Endodermal cell (in vitro differentiated cells): ENCODE measurements around the gene C10orf62. TPM values are rescaled to one million over a fixed set of nuclear protein-coding genes. Genes with fewer than 3 reads are reported as not detected.

ENCODE experiments used
- DNase-seq: peaks from one replicate; pipeline ENCODE4 v3.0.0-alpha.2; 2017
- H3K27ac ChIP-seq: 2 replicates; pipeline ENCODE4 v1.5.1; 2013; ENCODE audit warnings: mild to moderate bottlenecking, low read depth, low read length, moderate library complexity
- H3K27me3 ChIP-seq: 2 replicates; pipeline ENCODE4 v1.6.1; 2013; ENCODE audit warnings: mild to moderate bottlenecking, low read length, moderate library complexity; ENCODE audit not compliant: insufficient read depth, control insufficient read depth, poor library complexity, severe bottlenecking
- H3K36me3 ChIP-seq: 2 replicates; pipeline ENCODE4 v1.7.0; 2013; ENCODE audit warnings: mild to moderate bottlenecking, low read length, moderate library complexity; ENCODE audit not compliant: control insufficient read depth, insufficient read depth
- H3K4me1 ChIP-seq: one replicate; pipeline ENCODE4 v1.7.0; 2013; ENCODE audit warnings: low read length; ENCODE audit not compliant: control insufficient read depth, insufficient read depth
- H3K4me3 ChIP-seq: 2 replicates; pipeline ENCODE4 v1.5.1; 2013; ENCODE audit warnings: mild to moderate bottlenecking, low read length, moderate library complexity
- H3K9ac ChIP-seq: 2 replicates; pipeline ENCODE4 v1.6.1; 2013; ENCODE audit warnings: mild to moderate bottlenecking, low read length, moderate library complexity; ENCODE audit not compliant: poor library complexity, severe bottlenecking; ENCODE audit errors: extremely low read depth
- H3K9me3 ChIP-seq: 2 replicates; pipeline ENCODE4 v1.6.1; 2013; ENCODE audit warnings: mild to moderate bottlenecking, low read length, moderate library complexity; ENCODE audit not compliant: control insufficient read depth
- H3K27ac Mint-ChIP-seq: 2 replicates; pipeline ENCODE4 v1.8.0; 2020; ENCODE audit warnings: mixed read lengths
- H3K27me3 Mint-ChIP-seq: 2 replicates; pipeline ENCODE4 v1.8.0; 2021; ENCODE audit warnings: mild to moderate bottlenecking, mixed read lengths; ENCODE audit not compliant: insufficient read depth
- H3K36me3 Mint-ChIP-seq: 2 replicates; pipeline ENCODE4 v1.8.0; 2020; ENCODE audit warnings: low read depth, mixed read lengths
- H3K4me1 Mint-ChIP-seq: 2 replicates; pipeline ENCODE4 v1.8.0; 2020; ENCODE audit warnings: mixed read lengths
- H3K4me3 Mint-ChIP-seq: 2 replicates; pipeline ENCODE4 v1.8.0; 2020; ENCODE audit warnings: mild to moderate bottlenecking, moderate library complexity, mixed read lengths
- H3K9me3 Mint-ChIP-seq: 2 replicates; pipeline ENCODE4 v1.8.0; 2020; ENCODE audit warnings: mild to moderate bottlenecking, mixed read lengths
- WGBS, 2 experiments: methylation state at CpG; one replicate each; pipeline versions ENCODE4 v1.1.5 to v1.1.7; 2013; ENCODE audit warnings: missing lambda C conversion rate in 2 of 2, mixed read lengths in 1 of 2; ENCODE audit not compliant: insufficient coverage in 1 of 2, insufficient read length in 1 of 2; 5-methylcytosine and 5-hydroxymethylcytosine counted together
- total RNA-seq, 2 donors: library from RNA; stranded (reverse); fragmentation: NEBNext Ultra II Directional in 1 of 2; extraction: Animal tissue kit (Norgen Biotek cat#: 25700) in 1 of 2; gene quantifications; 2 replicates in 1 of 2; 3 replicates in 1 of 2; pipeline ENCODE4 v1.2.1, GENCODE V29; 2021
- TF ChIP-seq, protein P1 (sequence below): fragments of 200-600 bp; sonication (generic); conservative IDR thresholded peaks from 2 replicates; pipeline ENCODE4 v1.5.0; 2021; ENCODE audit warnings: antibody characterized with exemption, mild to moderate bottlenecking

Gene C10orf62
- total RNA-seq, 2 donors from 2014 or later: not detected

DNA sequence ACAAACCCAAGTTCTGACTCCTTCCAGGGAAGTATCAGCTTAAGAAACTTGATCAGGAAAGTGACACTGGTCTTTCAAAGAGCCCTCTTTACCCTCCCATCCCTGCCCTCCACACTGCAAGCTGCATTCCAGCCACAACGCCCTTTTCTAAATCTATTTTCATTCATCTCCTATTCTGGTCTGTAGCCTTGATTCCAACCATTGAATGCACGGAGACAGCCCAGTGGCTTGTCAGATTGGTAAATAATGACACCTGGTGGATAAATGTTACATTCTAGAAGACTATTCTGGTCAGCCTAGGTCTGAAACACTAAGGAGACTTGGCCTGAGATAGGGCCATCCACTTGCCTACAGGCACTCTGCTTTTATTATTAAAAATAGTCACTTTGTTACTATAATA lies 22.9 kb downstream of the C10orf62 start:
- Mint-ChIP-seq H3K4me3 (no peak overlapping the region), H3K27ac (no peak overlapping the region), H3K9me3 (no peaks in the 10 kb centered on the region), H3K4me1 (peaks cover 4% of the 10 kb centered on the region), H3K27me3 (no peaks in the 10 kb centered on the region), H3K36me3 (peaks cover 18% of the 10 kb centered on the region)
- no peaks in the 10 kb centered on the region for H3K4me1 ChIP-seq
- no peaks in the 10 kb centered on the region for H3K27me3 ChIP-seq
- 58 to 60% methylated on average over 1 to 2 of the region's 2 CpGs for WGBS, 2 experiments
- DNase-seq: peak; percentile 72
- TF ChIP-seq, protein P1, sequence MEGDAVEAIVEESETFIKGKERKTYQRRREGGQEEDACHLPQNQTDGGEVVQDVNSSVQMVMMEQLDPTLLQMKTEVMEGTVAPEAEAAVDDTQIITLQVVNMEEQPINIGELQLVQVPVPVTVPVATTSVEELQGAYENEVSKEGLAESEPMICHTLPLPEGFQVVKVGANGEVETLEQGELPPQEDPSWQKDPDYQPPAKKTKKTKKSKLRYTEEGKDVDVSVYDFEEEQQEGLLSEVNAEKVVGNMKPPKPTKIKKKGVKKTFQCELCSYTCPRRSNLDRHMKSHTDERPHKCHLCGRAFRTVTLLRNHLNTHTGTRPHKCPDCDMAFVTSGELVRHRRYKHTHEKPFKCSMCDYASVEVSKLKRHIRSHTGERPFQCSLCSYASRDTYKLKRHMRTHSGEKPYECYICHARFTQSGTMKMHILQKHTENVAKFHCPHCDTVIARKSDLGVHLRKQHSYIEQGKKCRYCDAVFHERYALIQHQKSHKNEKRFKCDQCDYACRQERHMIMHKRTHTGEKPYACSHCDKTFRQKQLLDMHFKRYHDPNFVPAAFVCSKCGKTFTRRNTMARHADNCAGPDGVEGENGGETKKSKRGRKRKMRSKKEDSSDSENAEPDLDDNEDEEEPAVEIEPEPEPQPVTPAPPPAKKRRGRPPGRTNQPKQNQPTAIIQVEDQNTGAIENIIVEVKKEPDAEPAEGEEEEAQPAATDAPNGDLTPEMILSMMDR: peak; percentile 62
- no peak overlapping the region for H3K4me3 ChIP-seq
- no peak overlapping the region for H3K27ac ChIP-seq
- H3K9me3 ChIP-seq: no peaks in the 10 kb centered on the region
- H3K9ac ChIP-seq: no peak overlapping the region
- H3K36me3 ChIP-seq: no peaks in the 10 kb centered on the region

DNA sequence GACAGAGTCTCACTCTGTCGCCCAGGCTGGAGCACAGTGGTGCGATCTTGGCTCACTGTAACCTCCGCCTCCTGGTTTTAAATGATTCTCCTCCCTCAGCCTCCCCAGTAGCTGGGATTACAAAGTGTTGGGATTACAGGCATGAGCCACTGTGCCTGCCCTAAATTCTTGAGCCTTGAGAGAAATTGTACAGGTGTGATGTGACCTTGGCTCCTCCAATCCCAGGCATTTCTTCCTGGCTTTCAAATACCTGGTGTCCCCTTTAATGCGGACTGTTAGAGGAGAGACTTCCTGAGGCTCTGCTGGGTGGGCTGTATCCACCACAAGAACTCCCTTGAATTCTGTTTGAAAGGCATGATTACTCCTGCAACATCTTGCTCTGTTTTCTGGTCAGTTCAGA lies 28.8 kb downstream of the C10orf62 start:
- no peaks in the 10 kb centered on the region for H3K27me3 ChIP-seq
- no peaks in the 10 kb centered on the region for H3K4me1 Mint-ChIP-seq
- DNase-seq: no peak
- H3K27ac ChIP-seq: no peak overlapping the region
- H3K4me3 Mint-ChIP-seq: no peak overlapping the region
- H3K27me3 Mint-ChIP-seq: no peaks in the 10 kb centered on the region
- H3K27ac Mint-ChIP-seq: no peak overlapping the region
- no peaks in the 10 kb centered on the region for H3K4me1 ChIP-seq
- H3K9me3 ChIP-seq: no peaks in the 10 kb centered on the region
- 96 to 100% methylated on average over 2 to 4 of the region's 4 CpGs for WGBS, 2 experiments
- TF ChIP-seq, protein P1: no peak
- no peak overlapping the region for H3K9ac ChIP-seq
- H3K9me3 Mint-ChIP-seq: no peaks in the 10 kb centered on the region
- peaks cover 23% of the 10 kb centered on the region for H3K36me3 Mint-ChIP-seq
- no peak overlapping the region for H3K4me3 ChIP-seq
- no peaks in the 10 kb centered on the region for H3K36me3 ChIP-seq

DNA sequence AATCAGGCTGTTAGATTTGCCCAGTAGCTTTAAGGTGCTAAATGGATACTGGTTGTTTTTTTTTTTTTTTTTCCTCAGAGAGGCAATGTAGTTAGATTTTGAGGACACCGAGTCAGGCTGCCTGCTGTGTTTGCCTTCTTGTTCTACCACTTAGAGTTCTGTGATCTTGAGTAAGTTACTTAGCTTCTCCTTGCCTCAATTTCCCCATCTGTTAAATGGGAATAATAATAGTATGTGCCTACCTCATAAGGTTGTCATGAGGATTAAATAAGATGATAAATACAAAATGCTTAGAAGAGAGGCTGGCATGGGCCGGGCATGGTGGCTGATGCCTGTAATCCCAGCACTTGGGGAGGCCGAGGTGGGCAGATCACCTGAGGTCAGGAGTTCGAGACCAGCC lies 29.2 kb downstream of the C10orf62 start:
- Mint-ChIP-seq H3K27ac (no peak overlapping the region), H3K27me3 (no peaks in the 10 kb centered on the region), H3K36me3 (peaks cover 23% of the 10 kb centered on the region), H3K9me3 (no peaks in the 10 kb centered on the region), H3K4me1 (no peaks in the 10 kb centered on the region), H3K4me3 (no peak overlapping the region)
- H3K9me3 ChIP-seq: no peaks in the 10 kb centered on the region
- no peaks in the 10 kb centered on the region for H3K36me3 ChIP-seq
- H3K27ac ChIP-seq: no peak overlapping the region
- H3K4me3 ChIP-seq: no peak overlapping the region
- no peaks in the 10 kb centered on the region for H3K4me1 ChIP-seq
- WGBS, 2 experiments: 97 to 100% methylated on average over 1 to 4 of the region's 4 CpGs
- DNase-seq: no peak
- no peak overlapping the region for H3K9ac ChIP-seq
- no peaks in the 10 kb centered on the region for H3K27me3 ChIP-seq
- TF ChIP-seq, protein P1: no peak
